ENCODE results near the gene SPACA1.

SPACA1 gene

GRCh38 chr6:88077305-88077704, 29.7 kb downstream of the SPACA1 start:
- Histone ChIP-seq H3K9ac (no peak overlapping the region), H3K27me3 (no peaks in the 10 kb centered on the region), H3K9me3 (no peaks in the 10 kb centered on the region), H3K4me1 (no peaks in the 10 kb centered on the region), H3K36me3 (no peaks in the 10 kb centered on the region), H3K4me2 (no peak overlapping the region), H3K27ac (no peak overlapping the region), H3K4me3 (no peak overlapping the region), H4K20me1 (no peaks in the 10 kb centered on the region)
- no peak for TF ChIP-seq Cebpa-rat (IDR thresholded peaks at IDR 0.05)

DNA sequence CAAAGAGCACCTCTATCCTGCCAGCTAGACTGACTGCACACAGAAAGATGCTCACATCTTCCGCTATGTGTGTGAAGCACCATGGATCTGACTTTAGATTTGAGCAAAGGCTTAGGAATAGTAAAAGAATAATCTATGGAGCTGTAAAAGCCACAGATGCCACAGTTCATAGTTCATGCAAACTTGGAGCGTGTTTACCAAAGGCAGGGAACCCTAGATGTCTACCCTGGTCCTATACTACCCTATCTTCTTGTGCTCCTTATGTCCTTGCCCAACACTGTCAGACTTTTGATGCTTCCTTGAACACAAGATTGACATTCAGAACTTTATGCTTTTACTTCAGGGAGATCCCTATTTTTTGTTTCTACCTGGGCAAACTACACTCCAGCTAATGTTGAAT, 39.2 kb downstream of the SPACA1 start:
- no peak for TF ChIP-seq Cebpa-rat (IDR thresholded peaks at IDR 0.05)
- no peak overlapping the region for H3K4me3 ChIP-seq
- H3K9me3 ChIP-seq, result no peaks in the 10 kb centered on the region
- H3K4me1 ChIP-seq, result no peaks in the 10 kb centered on the region
- no peaks in the 10 kb centered on the region for H4K20me1 ChIP-seq
- H3K4me2 ChIP-seq, result no peak overlapping the region
- H3K27ac ChIP-seq, result no peak overlapping the region
- H3K36me3 ChIP-seq, result no peaks in the 10 kb centered on the region
- H3K27me3 ChIP-seq, result no peaks in the 10 kb centered on the region
- H3K9ac ChIP-seq, result no peak overlapping the region

DNA sequence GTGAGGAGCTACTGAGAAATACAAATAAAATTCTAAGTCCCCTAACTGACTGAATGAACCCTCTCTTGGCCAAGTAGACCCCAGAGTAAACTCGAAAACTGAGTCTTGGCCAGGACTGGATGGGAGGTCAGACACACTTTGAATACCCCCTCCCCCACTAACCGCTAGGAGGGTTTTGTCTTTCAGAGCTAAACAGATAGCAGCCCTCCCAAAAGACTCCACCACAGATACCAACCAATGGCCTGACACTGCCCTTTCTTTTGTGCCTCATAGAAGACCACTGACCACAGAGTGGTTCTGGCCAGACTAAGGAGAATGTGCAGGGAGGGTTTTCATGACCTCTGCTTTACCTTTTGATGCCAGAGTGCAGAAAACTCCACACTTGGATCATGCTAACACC, 42.1 kb downstream of the SPACA1 start:
- TF ChIP-seq Cebpa-rat (IDR thresholded peaks at IDR 0.05), result no peak
- Histone ChIP-seq H3K9me3 (no peaks in the 10 kb centered on the region), H3K9ac (no peak overlapping the region), H3K27me3 (no peaks in the 10 kb centered on the region), H3K27ac (no peak overlapping the region), H3K36me3 (no peaks in the 10 kb centered on the region), H3K4me2 (no peak overlapping the region), H3K4me1 (no peaks in the 10 kb centered on the region), H4K20me1 (no peaks in the 10 kb centered on the region), H3K4me3 (no peak overlapping the region)

GRCh38 chr6:88105741-88106340, 58.2 kb downstream of the SPACA1 start:
- no peaks in the 10 kb centered on the region for H3K9me3 ChIP-seq
- no peak overlapping the region for H3K4me2 ChIP-seq
- H3K4me3 ChIP-seq, result no peak overlapping the region
- H3K27ac ChIP-seq, result no peak overlapping the region
- TF ChIP-seq Cebpa-rat (IDR thresholded peaks at IDR 0.05), result no peak
- H3K9ac ChIP-seq, result no peak overlapping the region
- no peaks in the 10 kb centered on the region for H3K36me3 ChIP-seq
- no peaks in the 10 kb centered on the region for H4K20me1 ChIP-seq
- H3K4me1 ChIP-seq, result no peaks in the 10 kb centered on the region
- H3K27me3 ChIP-seq, result no peaks in the 10 kb centered on the region

GRCh38 chr6:88107241-88107640, 59.6 kb downstream of the SPACA1 start:
- Histone ChIP-seq H3K4me3 (no peak overlapping the region), H3K9me3 (no peaks in the 10 kb centered on the region), H3K27me3 (no peaks in the 10 kb centered on the region), H3K4me2 (no peak overlapping the region), H3K9ac (no peak overlapping the region), H3K27ac (no peak overlapping the region), H3K4me1 (no peaks in the 10 kb centered on the region), H3K36me3 (no peaks in the 10 kb centered on the region), H4K20me1 (no peaks in the 10 kb centered on the region)
- TF ChIP-seq Cebpa-rat (IDR thresholded peaks at IDR 0.05), result no peak

- Histone ChIP-seq H3K27ac (no peak overlapping the region), H3K4me2 (no peak overlapping the region), H3K4me1 (no peaks in the 10 kb centered on the region), H3K9ac (no peak overlapping the region), H3K36me3 (no peaks in the 10 kb centered on the region), H3K9me3 (no peaks in the 10 kb centered on the region), H3K4me3 (no peak overlapping the region), H4K20me1 (no peaks in the 10 kb centered on the region), H3K27me3 (no peaks in the 10 kb centered on the region)
- TF ChIP-seq Cebpa-rat (IDR thresholded peaks at IDR 0.05), result no peak
Measured at GRCh38 chr6:88111991-88112390, 64.3 kb downstream of the SPACA1 start.

GRCh38 chr6:88114838-88115237, 67.2 kb downstream of the SPACA1 start:
- Histone ChIP-seq H3K36me3 (no peaks in the 10 kb centered on the region), H3K27me3 (no peaks in the 10 kb centered on the region), H3K9me3 (no peaks in the 10 kb centered on the region), H4K20me1 (no peaks in the 10 kb centered on the region), H3K4me1 (no peaks in the 10 kb centered on the region), H3K4me3 (no peak overlapping the region), H3K27ac (no peak overlapping the region), H3K9ac (no peak overlapping the region), H3K4me2 (no peak overlapping the region)
- TF ChIP-seq Cebpa-rat (IDR thresholded peaks at IDR 0.05), result no peak

DNA sequence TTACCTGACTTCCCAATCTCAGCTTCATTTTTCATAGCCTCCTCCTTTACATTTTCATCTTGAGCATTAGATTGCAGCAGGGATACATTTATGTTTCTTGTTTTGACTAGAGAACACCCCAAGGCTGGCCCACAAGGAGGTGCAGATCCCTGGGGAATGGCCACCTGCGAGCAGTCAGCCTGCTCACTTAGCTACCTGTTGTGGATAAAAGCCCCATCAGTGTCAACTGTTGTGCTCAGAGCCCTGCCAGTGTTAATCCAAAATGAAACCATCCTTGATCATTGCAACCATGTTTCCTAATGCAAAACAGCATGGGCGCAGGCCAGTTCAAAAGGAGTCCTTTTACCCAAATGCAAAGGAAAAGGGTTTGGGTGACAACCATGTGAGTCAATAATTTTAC, 67.7 kb downstream of the SPACA1 start:
- Histone ChIP-seq H3K27ac (no peak overlapping the region), H3K4me1 (no peaks in the 10 kb centered on the region), H3K4me3 (no peak overlapping the region), H3K9ac (no peak overlapping the region), H3K36me3 (no peaks in the 10 kb centered on the region), H3K27me3 (no peaks in the 10 kb centered on the region), H3K9me3 (no peaks in the 10 kb centered on the region), H3K4me2 (no peak overlapping the region), H4K20me1 (no peaks in the 10 kb centered on the region)
- no peak for TF ChIP-seq Cebpa-rat (IDR thresholded peaks at IDR 0.05)

GRCh38 chr6:88116276-88116675, 68.6 kb downstream of the SPACA1 start:
- Histone ChIP-seq H4K20me1 (no peaks in the 10 kb centered on the region), H3K36me3 (no peaks in the 10 kb centered on the region)
- TF ChIP-seq Cebpa-rat (IDR thresholded peaks at IDR 0.05), result no peak

More at GRCh38 chr6:88116276-88116675, 68.6 kb downstream of the SPACA1 start:
- Histone ChIP-seq H3K4me2 (no peak overlapping the region), H3K27me3 (no peaks in the 10 kb centered on the region), H3K4me3 (no peak overlapping the region), H3K9ac (no peak overlapping the region), H3K9me3 (no peaks in the 10 kb centered on the region), H3K4me1 (no peaks in the 10 kb centered on the region), H3K27ac (no peak overlapping the region)

Data from BLaER1 (cell line).